Body of pancreas (tissue), 4 donors: ENCODE data around the gene GRB2.

Experiments used
- POLR2A ChIP-seq, 3 donors: fragments of 450-650 bp; IDR thresholded peaks; one replicate each; pipeline ENCODE4 v1.6.1; 2016; ENCODE audit warnings: antibody characterized with exemption in 3 of 3, mild to moderate bottlenecking in 2 of 3
- TF ChIP-seq, protein P1 (sequence below), 7 experiments: fragments of 450-650 bp in 4 of 7; fragments of 200-600 bp in 3 of 7; sonication (generic) in 3 of 7; IDR thresholded peaks; one replicate each; pipeline ENCODE4 v1.5.1; 2016 to 2019; ENCODE audit warnings: antibody characterized with exemption in 7 of 7

DNA sequence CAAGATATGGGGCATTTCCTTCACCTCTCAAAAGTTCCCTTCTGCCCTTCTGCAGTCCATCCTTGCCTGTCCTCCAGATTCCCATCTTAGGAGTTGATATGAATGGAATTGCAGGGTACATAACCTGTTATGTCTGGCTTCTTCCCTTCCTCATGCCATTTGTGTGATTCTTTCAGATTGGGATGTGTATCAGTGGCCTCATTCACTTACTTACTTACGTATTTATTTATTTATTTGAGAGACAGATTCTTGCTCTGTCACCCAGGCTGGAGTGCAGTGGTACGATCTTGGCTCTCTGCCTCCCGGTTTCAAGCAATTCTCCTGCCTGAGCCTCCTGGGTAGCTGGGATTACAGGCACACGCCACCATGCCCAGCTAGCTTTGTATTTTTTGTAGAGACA lies 44.8 kb upstream of the GRB2 start:
- TF ChIP-seq, protein P1, sequence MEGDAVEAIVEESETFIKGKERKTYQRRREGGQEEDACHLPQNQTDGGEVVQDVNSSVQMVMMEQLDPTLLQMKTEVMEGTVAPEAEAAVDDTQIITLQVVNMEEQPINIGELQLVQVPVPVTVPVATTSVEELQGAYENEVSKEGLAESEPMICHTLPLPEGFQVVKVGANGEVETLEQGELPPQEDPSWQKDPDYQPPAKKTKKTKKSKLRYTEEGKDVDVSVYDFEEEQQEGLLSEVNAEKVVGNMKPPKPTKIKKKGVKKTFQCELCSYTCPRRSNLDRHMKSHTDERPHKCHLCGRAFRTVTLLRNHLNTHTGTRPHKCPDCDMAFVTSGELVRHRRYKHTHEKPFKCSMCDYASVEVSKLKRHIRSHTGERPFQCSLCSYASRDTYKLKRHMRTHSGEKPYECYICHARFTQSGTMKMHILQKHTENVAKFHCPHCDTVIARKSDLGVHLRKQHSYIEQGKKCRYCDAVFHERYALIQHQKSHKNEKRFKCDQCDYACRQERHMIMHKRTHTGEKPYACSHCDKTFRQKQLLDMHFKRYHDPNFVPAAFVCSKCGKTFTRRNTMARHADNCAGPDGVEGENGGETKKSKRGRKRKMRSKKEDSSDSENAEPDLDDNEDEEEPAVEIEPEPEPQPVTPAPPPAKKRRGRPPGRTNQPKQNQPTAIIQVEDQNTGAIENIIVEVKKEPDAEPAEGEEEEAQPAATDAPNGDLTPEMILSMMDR (IDR thresholded peaks at IDR 0.05) = no peak
- TF ChIP-seq POLR2A (IDR thresholded peaks at IDR 0.05) = no peak
